Natural killer cell (primary cell): ENCODE measurements around the gene SET. TPM values are rescaled to one million over a fixed set of nuclear protein-coding genes. Genes with fewer than 3 reads are reported as not detected.

Source experiments
- ATAC-seq, 3 donors: fragments of 150-1000 bp in 2 of 3; fragments of 200-7000 bp in 1 of 3; cut with Tn5 transposase; 1 replicate in 1 of 3; 2 replicates in 2 of 3; pipeline ENCODE4 v1.10.0; 2021; ENCODE audit warnings: mild to moderate bottlenecking in 2 of 3, moderate library complexity in 2 of 3
- DNase-seq, 2 donors: peaks; one replicate each; pipeline versions ENCODE4 v3.0.0 to v3.0.0-alpha.2; 2013 to 2021; ENCODE audit warnings: mixed read lengths in 1 of 2
- H3K27ac ChIP-seq: one replicate; pipeline ENCODE4 v1.5.1; 2013; ENCODE audit warnings: mild to moderate bottlenecking, low read length
- H3K27me3 ChIP-seq: one replicate; pipeline ENCODE4 v1.6.1; 2013; ENCODE audit warnings: low read length; ENCODE audit not compliant: control insufficient read depth, insufficient read depth
- H3K36me3 ChIP-seq: one replicate; pipeline ENCODE4 v1.6.1; 2013; ENCODE audit warnings: low read length; ENCODE audit not compliant: control insufficient read depth, insufficient read depth
- H3K4me1 ChIP-seq: one replicate; pipeline ENCODE4 v1.6.1; 2013; ENCODE audit warnings: low read length; ENCODE audit not compliant: control insufficient read depth, insufficient read depth
- H3K4me3 ChIP-seq: one replicate; pipeline ENCODE4 v1.5.1; 2013; ENCODE audit warnings: low read length
- H3K9me3 ChIP-seq: one replicate; pipeline ENCODE4 v1.6.1; 2013; ENCODE audit warnings: low read length; ENCODE audit not compliant: control insufficient read depth, insufficient read depth
- H3K27ac Mint-ChIP-seq, 2 donors: one replicate each; pipeline ENCODE4 v1.8.0; 2022; ENCODE audit warnings: mild to moderate bottlenecking in 2 of 2, mixed read lengths in 2 of 2, moderate library complexity in 1 of 2
- H3K27me3 Mint-ChIP-seq, 2 donors: one replicate each; pipeline ENCODE4 v1.8.0; 2022; ENCODE audit warnings: low read depth in 2 of 2, mixed read lengths in 2 of 2
- H3K36me3 Mint-ChIP-seq: one replicate; pipeline ENCODE4 v1.8.0; 2022; ENCODE audit warnings: mixed read lengths
- H3K4me1 Mint-ChIP-seq, 2 donors: one replicate each; pipeline ENCODE4 v1.8.0; 2022; ENCODE audit warnings: mixed read lengths in 2 of 2
- H3K4me3 Mint-ChIP-seq: one replicate; pipeline ENCODE4 v1.8.0; 2022; ENCODE audit warnings: mild to moderate bottlenecking, moderate library complexity, mixed read lengths
- H3K9me3 Mint-ChIP-seq, 2 donors: one replicate each; pipeline ENCODE4 v1.8.0; 2022; ENCODE audit warnings: mixed read lengths in 2 of 2
- WGBS: methylation state at CpG from one replicate; pipeline ENCODE4 v1.1.7; 2013; ENCODE audit warnings: missing lambda C conversion rate; ENCODE audit not compliant: insufficient coverage; 5-methylcytosine and 5-hydroxymethylcytosine counted together
- intact Hi-C: fragments of 100-400 bp; cut with micrococcal nuclease; formaldehyde crosslinking; loops from one replicate; pipeline ENCODE4 v1.14.2; 2022
- total RNA-seq, 4 donors: library from RNA; stranded (reverse); fragments of 120-200 nt in 1 of 4; gene quantifications; one replicate each; pipeline versions ENCODE4 v1.2.3 to v1.2.4, GENCODE V29; 2013 to 2022
- TF ChIP-seq, protein P1 (sequence below): fragments of 200-600 bp; IDR thresholded peaks from one replicate; pipeline ENCODE4 v1.8.0; 2022; ENCODE audit warnings: antibody characterized with exemption

Gene SET
- total RNA-seq, 3 donors from 2014 or later (not counting 1 experiment from before 2014, with no cell fraction given): 331 to 341 (median 334) TPM

DNA sequence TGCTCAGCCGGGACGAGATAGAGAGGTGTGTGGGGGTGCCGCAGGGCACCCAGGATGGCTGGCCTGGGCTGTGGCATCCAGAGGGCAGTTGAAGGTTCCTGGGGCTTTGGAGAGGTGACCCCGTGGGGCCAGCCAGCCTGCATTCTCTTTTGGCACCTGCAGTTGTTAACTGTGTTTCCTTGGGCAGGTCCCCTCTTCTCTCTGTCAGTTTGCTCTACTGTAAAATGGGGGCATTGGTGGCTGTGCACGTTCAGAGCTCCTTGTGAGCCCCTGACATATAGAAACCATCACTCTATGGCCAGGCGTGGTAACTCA lies 26.4 kb downstream of the SET start:
- Histone ChIP-seq H3K36me3 (no peaks in the 10 kb centered on the region), H3K4me3 (no peak overlapping the region), H3K27me3 (no peaks in the 10 kb centered on the region), H3K4me1 (no peaks in the 10 kb centered on the region), H3K27ac (no peak overlapping the region), H3K9me3 (no peaks in the 10 kb centered on the region)
- DNase-seq (no peak), ATAC-seq (no peak)
- Mint-ChIP-seq H3K4me1 (no peaks in the 10 kb centered on the region), H3K36me3 (no peaks in the 10 kb centered on the region), H3K9me3 (no peaks in the 10 kb centered on the region), H3K4me3 (no peak overlapping the region), H3K27me3 (no peaks in the 10 kb centered on the region), H3K27ac (no peak overlapping the region)
- WGBS: 91% methylated on average over 6 of the region's 6 CpGs
- TF ChIP-seq, protein P1, sequence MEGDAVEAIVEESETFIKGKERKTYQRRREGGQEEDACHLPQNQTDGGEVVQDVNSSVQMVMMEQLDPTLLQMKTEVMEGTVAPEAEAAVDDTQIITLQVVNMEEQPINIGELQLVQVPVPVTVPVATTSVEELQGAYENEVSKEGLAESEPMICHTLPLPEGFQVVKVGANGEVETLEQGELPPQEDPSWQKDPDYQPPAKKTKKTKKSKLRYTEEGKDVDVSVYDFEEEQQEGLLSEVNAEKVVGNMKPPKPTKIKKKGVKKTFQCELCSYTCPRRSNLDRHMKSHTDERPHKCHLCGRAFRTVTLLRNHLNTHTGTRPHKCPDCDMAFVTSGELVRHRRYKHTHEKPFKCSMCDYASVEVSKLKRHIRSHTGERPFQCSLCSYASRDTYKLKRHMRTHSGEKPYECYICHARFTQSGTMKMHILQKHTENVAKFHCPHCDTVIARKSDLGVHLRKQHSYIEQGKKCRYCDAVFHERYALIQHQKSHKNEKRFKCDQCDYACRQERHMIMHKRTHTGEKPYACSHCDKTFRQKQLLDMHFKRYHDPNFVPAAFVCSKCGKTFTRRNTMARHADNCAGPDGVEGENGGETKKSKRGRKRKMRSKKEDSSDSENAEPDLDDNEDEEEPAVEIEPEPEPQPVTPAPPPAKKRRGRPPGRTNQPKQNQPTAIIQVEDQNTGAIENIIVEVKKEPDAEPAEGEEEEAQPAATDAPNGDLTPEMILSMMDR: no peak
- intact Hi-C loops: no loop called here

DNA sequence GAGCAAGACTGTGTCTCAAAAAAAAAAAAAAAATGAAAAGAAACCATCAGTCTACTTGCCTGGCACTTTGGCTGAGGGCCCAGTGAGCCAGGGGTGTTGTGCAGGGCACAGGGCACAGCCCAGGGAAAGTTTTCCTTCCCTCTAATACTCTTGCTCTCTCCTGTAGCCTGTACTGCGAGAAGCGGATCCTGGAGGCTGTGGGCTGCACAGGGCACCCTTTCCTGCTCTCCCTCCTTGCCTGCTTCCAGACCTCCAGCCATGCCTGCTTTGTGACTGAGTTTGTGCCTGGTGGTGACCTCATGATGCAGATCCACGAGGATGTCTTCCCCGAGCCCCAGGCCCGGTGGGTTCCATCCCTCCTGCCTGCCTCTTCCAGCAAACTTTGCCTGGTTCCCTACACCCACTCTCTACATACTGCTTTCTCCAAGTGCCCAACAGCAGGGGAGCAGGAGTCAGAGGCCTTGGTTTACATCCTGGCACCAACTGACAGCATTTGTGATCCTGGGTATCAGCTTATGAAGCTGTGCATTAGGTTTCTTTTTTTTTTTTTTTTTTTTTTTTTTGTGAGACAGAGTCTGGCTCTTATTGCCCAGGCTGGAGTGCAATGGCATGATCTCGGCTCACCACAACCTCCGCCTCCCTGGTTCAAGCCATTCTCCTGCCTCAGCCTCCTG lies 27.7 kb downstream of the SET start:
- Mint-ChIP-seq H3K27ac (no peak overlapping the region), H3K4me3 (no peak overlapping the region), H3K4me1 (peaks cover 0 to 2% of the 10 kb centered on the region in 2 donors), H3K36me3 (no peaks in the 10 kb centered on the region), H3K27me3 (no peaks in the 10 kb centered on the region), H3K9me3 (no peaks in the 10 kb centered on the region)
- Histone ChIP-seq H3K36me3 (peaks cover 7% of the 10 kb centered on the region), H3K9me3 (no peaks in the 10 kb centered on the region), H3K27ac (no peak overlapping the region), H3K27me3 (no peaks in the 10 kb centered on the region), H3K4me1 (no peaks in the 10 kb centered on the region), H3K4me3 (no peak overlapping the region)
- TF ChIP-seq, protein P1: no peak
- 90% methylated on average over 7 of the region's 7 CpGs for WGBS
- intact Hi-C loops: no loop called here
- ATAC-seq (no peak), DNase-seq (no peak)

DNA sequence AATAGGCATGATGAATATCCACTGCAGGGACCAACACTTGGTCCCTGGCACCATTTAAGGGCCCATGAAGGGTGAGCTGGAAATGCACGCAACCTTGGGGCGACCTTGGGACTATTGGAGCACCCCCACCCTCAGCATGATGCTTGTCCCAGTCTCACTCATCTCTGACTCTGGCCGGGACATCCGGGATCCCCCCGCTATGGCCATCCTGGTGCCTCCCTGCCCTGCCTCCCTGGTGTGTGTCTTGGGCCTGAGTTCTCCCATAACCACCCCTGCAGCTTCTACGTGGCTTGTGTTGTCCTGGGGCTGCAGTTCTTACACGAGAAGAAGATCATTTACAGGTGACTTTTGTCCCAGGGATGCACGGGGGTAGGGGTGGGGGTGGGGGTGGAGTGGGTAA lies 29.0 kb downstream of the SET start:
- H3K36me3 Mint-ChIP-seq: no peaks in the 10 kb centered on the region
- H3K4me3 Mint-ChIP-seq: no peak overlapping the region
- intact Hi-C loops: no loop called here
- no peak overlapping the region for H3K27ac Mint-ChIP-seq
- H3K9me3 ChIP-seq: no peaks in the 10 kb centered on the region
- H3K9me3 Mint-ChIP-seq: no peaks in the 10 kb centered on the region
- H3K4me3 ChIP-seq: no peak overlapping the region
- WGBS: 92% methylated on average over 7 of the region's 8 CpGs
- no peak overlapping the region for H3K27ac ChIP-seq
- DNase-seq (no peak), ATAC-seq (no peak)
- H3K4me1 Mint-ChIP-seq: peaks cover 9 to 15% of the 10 kb centered on the region in 2 donors
- H3K27me3 ChIP-seq: no peaks in the 10 kb centered on the region
- no peaks in the 10 kb centered on the region for H3K27me3 Mint-ChIP-seq
- peaks cover 5% of the 10 kb centered on the region for H3K4me1 ChIP-seq
- H3K36me3 ChIP-seq: peaks cover 9% of the 10 kb centered on the region
- TF ChIP-seq, protein P1: no peak

DNA sequence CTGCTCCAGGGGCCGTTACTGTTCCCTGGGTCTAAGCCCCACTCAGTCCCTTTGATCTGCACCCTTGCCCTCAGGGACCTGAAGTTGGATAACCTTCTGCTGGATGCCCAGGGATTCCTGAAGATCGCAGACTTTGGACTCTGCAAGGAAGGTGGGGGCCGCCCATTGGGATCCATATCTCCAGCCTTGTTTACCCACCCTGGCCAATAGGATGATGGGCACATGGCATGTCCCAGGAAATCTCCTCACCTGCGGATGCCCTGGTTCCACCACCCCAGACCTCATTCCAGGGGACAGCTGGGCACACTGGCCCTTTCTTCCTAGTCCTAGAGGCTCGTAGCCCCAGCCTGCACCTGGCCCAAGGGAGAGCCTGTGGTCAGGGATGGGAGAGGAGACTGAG lies 29.5 kb downstream of the SET start:
- peaks cover 12 to 19% of the 10 kb centered on the region in 2 donors for H3K4me1 Mint-ChIP-seq
- intact Hi-C loops: no loop called here
- no peaks in the 10 kb centered on the region for H3K9me3 ChIP-seq
- H3K27ac Mint-ChIP-seq: no peak overlapping the region
- no peak overlapping the region for H3K27ac ChIP-seq
- no peak for ATAC-seq
- H3K27me3 ChIP-seq: no peaks in the 10 kb centered on the region
- DNase-seq: no peak
- no peak overlapping the region for H3K4me3 ChIP-seq
- TF ChIP-seq, protein P1: no peak
- H3K9me3 Mint-ChIP-seq: no peaks in the 10 kb centered on the region
- H3K36me3 Mint-ChIP-seq: no peaks in the 10 kb centered on the region
- H3K36me3 ChIP-seq: peaks cover 9% of the 10 kb centered on the region
- WGBS: 95% methylated on average over 5 of the region's 5 CpGs
- H3K27me3 Mint-ChIP-seq: no peaks in the 10 kb centered on the region
- H3K4me3 Mint-ChIP-seq: no peak overlapping the region
- H3K4me1 ChIP-seq: peaks cover 10% of the 10 kb centered on the region
